ENCODE data around the gene ADAMTS16.

Gene ADAMTS16

DNA sequence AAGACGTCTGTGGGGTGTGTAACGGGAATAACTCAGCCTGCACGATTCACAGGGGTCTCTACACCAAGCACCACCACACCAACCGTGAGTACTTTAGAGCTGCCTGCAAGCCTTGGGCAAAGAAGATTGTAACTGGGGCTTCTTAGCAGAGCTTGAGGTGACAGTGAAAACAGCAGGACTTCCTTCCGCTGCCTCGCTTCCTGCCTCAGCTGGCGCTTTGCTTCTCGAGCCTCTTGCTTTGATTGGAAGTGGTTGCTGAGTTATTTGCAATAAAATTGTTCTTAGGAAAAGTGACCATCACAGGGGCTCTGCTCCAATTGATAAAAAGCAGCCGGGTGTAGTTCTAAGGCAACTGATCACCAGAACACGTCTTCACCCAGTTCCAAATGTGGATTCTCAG lies 99.1 kb downstream of the ADAMTS16 start:
- DNase-seq = no peak

DNA sequence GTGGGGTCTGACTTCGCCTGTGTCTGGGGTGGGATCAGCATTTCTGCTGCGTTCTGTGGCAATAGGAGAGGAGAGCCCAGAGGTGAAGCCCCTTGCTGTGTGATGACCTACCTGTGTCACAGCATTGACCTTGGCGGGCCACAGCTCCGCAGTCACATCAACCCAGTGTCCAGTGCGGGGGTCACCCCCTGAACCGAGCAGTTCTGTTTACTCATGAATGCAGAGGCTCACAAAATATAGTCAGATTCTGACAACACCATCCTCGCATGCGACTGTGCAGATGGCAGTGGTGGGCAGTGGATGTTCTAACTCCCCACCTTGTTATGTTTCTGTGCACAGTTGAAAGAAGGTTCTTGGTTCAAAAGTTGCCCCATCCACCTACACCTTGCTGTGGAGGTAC lies 100.1 kb downstream of the ADAMTS16 start:
- DNase-seq = no peak

DNA sequence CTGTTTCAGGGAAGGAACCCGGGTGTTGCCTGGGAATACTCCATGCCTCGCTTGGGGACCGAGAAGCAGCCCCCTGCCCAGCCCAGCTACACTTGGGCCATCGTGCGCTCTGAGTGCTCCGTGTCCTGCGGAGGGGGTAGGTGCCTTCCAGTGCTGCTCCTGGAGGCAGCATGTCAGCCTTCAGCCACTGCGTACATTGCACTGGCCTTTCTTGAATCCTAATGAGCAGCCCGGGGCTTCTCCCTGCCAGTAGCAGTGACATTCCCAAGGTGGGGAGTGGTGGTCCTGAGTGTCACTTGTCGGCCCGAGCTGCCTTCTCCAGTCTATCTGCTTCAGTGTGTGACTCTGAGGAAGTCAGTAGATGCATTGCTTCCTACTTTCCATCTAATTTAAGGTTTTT lies 101.9 kb downstream of the ADAMTS16 start:
- DNase-seq = no peak

DNA sequence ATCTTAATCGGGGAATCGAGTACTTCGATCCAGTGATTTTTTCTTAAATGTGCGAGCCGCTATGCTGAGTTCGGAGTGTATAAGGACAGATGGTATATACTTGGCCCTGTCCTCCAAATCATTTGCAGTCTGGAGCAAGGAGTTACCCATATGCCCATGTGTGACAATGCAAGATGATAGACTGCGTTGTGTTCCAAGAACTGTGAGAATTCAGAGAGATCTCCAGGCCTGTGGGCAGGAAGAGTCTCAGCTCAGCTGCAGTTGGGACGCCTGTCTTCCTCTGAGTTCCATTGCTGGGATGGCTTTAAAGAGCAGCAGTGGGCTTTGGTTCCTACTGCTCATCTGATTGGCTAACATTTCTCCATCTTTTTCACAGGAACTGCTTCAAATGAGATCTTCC lies 106.6 kb downstream of the ADAMTS16 start:
- DNase-seq = no peak

DNA sequence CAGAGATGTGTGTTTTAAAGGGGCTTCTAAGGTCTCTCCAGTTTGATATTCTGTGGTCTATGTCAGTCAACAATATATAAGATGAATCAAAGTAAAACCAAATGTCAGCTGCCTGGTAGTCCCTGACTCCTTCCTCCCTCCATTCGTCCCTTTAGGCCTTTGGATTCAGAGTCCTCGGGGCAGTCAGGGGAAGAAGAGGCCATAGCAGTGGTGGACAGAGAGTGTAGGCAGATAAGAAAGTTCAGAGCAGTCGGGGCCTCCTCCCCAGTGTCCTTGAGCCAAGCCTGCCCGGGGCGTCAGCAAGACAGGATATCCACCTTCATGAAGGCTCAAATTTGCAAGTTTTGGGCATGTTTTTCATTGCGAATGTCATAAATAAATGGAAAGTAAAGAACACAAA lies 110.6 kb downstream of the ADAMTS16 start:
- no peak for DNase-seq

DNA sequence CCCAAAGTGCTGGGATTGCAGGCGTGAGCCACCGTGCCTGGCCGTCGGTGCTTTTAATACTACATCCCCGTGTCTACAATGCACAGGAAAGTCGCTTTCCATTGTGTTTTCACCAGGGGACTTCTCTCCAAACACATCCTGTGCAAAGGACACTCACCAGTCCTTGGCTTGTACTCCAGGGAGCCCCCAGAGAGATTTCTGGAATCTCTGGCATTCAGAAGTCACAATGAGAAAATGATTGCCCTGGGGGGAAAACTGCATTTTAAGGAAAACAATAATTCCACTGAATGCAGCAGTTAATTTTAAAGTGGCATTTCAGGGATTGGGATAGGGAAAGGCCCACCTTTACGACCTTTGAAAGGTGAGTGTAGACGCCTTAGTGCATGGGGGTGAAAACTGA lies 112.0 kb downstream of the ADAMTS16 start:
- no peak for DNase-seq

DNA sequence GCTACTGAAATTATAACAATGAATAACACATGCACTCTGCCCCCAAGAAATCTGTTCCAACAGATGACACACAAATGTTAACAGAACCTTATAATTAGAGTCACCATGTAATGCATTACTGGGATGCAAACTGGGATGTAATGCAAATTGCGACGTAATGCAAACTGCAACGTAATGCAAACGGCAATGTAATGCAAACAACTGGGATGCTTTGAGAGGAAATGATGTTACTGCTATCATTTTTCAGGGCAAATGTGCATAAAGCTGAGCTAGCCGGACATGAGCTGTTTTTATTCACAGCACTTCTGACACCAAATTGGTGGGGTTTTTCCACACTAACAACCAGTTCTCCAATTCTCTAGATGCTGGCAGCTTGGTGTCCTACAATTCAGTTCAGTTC lies 117.2 kb downstream of the ADAMTS16 start:
- no peak for DNase-seq

DNA sequence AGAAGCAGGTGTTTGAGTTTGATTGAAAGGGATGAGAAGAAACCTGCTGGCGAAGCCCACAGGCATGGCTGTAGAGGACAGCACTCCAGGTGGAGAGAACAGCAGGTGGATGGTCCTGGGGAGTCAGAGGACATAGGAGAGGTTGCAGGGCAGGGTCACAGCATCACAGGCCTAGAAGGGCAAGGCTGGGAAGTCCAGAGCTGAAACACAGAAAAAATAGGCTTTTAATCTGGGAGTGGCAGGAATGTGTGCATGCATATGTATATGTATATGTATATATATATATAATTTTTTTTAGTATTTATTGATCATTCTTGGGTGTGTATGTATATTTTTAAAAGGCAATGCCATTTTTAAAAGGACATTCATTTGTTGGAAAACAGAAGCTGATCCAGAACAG lies 118.4 kb downstream of the ADAMTS16 start:
- no peak for DNase-seq

DNA sequence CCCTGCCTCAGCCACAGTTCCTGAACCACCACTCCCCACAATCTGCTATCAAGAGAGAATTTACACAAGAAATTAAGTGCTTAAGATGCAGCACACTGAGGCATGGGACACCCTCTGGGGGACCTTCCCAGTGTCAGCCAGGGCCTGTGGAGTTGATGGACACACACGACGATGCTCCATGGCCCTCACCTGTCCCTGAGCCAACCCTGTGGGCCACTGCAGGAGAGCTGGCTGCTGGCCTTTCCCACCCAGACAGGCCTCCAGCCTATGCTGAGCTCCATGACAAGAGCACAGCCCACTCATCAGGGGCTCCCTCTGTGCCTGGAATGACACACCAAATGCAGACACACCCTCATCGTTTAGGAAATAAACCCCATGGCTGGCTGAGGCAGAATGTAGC lies 124.6 kb downstream of the ADAMTS16 start:
- no peak for DNase-seq

DNA sequence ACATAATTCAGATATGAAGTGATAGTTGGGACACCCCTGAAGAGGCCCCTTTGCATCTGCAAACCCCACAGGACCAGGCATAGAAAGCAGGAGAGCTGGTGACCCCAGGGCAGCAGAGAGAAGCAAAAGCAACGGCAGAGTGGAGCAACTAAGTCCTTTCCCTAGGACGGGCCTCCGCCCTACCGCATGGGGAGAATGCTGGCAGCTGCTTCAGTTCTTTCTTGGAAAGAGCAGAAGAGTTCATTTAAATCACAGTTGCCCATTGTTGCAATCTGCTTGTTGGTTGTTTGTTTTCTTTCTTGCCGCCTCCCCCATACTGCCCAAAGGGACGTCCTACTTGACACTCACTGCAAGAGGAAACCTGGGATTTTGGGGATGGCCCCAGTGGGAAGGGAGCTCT lies 126.2 kb downstream of the ADAMTS16 start:
- DNase-seq = no peak

DNA sequence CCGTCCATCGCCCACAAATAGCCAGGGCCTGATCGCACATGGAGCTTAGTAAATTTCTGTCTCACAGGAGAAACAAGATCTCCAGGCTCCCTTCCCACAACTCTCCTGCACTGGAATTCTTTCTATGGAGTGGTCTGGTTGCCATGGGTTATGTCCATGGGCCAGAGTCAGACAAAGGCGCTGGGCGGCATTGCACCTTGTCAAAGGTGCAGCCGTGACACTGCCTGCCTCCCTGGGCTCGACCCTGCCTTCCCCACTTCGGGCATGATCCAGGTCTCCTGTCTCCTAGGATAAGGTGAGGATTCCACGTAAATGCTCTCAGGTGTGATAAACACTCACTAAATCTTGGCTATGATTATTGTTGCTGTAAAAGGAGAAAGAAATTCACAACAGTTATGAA lies 130.0 kb downstream of the ADAMTS16 start:
- DNase-seq = no peak

DNA sequence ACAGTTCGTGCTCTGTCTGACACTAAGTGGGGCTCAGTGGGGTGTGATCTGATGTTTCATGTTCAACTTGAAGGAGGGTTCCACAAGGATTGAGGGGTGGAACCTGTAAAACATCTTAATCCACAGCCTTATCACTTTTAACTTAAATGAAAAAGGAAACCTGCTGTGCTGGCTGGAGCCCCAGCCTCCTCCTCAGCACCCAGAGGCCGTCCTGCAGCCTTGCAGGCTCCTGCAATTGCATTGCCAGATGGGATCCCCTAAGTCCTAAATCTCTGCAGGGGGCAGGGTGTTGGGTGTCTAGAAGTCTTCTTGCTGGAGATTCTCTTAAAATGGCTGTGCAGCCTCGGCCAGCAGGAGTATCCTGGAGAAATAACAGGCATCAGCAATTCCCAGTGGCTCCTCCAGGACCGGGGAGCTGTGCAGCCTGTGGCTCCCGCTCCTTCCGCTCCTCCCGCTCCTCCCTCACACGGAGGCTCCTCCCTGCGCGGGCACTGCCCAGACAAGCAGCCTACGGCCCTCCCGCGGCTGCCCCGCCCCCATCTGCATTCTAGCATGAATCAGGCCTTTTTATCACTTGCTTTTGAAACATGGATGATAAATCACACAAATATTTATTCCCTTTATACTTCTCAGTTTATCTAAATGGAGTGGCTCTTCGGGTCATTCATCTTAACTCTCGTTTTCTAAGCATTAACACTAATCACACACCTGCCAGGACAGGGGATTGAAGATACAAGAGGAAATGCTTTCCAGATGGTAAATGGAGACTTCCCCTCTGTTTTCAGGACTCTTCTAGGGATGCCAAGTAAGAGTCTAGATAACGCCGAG lies 131.0 kb downstream of the ADAMTS16 start:
- peak; percentile 43 for DNase-seq

DNA sequence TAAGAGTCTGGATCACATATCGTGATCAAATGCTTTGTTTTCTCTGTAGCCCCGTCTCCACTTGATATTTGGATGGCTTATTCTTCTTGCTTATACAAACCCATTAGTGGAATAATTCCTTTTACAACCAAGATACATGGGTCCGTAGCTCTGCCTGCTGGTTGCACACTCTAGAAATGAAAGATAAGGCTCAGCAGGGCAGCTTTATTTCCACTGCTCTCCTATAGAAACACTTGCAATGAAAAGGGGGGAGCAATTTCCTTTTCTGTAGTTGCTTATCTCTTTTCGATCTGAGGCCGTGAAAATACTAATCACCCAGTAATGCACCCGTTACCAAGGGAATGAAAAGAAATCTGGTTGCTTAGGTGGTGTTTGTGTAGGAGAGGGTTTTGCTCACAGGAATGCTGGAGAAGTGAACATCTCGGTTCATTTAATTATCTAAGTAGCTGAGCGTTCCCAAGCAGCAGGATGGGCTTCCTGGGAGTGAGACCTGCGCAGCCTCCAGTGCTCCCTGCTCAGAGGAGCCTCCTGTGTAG lies 131.7 kb downstream of the ADAMTS16 start:
- no peak for DNase-seq

DNA sequence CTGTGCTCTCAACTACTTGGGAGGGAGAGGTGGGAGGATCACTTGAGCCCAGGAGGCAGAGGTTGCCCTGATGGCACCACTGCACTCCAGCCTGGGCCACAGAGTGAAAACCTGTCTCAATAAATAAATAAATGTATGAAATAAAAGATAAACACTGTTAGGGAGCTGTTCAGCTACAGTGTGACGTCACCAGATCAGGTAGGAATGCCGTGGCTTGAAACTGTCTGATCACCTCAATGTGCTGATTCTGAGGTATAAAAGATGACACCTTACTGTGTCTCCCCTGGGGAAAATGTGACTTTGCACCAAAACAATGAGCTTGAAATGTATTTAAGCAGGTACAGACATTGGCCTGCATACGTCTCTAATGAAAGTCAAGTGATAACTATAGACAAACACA lies 133.3 kb downstream of the ADAMTS16 start:
- DNase-seq = no peak

DNA sequence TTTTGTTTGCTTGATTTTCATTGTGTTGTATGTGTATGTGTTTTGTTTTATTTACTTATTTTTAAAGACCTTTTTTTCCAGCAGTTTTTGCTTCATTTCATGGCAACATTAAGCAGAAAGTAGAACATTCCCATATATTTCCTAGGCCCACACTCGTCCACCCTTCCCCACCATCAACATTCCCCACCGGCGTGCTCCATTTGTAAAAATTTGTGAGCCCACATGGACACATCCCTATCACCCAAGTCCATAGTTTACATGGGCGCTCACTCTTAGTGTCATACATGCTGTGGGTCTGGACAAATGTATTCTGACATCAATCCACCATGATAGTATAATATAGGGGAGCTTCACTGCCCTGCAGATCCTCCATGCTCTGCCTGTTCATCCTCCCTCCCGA lies 133.8 kb downstream of the ADAMTS16 start:
- DNase-seq = no peak

DNA sequence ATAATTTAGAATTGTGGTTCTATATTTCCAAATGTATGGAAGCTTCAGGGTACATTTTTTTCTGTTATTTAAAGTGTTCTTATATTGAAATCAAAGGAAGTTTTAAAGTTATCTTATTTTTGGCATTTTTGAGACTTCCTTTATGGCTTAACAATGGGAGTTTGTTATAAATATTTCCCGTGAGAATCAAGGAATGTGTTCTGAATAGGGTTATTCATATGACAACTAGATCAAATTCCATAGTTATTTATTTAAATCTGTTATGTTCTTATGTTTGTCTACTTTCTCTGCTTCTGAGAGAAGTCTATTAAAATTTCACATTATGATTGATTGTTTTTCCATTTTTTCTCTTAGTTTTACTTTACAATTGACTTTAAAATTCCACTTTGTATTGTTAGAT lies 135.1 kb downstream of the ADAMTS16 start:
- no peak for DNase-seq

DNA sequence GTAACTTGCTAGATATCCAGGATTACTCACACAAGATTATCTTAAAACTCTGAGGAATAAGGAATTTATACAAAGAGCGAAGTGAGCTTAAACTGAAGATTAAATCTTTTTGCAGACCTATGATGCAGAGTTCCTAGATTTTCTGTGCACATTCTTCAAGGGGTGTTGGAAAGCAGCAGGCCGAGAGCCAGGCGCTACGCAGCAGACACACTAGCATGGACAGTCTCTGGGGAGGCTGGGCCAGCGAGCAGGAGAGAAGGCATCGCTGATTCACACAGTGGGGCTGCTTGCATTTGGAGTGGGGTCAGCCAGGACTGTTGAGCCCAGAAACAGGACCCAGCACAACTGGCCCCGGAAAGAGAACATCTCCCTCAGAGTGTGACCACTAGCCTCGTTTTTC lies 136.3 kb downstream of the ADAMTS16 start:
- DNase-seq = no peak

DNA sequence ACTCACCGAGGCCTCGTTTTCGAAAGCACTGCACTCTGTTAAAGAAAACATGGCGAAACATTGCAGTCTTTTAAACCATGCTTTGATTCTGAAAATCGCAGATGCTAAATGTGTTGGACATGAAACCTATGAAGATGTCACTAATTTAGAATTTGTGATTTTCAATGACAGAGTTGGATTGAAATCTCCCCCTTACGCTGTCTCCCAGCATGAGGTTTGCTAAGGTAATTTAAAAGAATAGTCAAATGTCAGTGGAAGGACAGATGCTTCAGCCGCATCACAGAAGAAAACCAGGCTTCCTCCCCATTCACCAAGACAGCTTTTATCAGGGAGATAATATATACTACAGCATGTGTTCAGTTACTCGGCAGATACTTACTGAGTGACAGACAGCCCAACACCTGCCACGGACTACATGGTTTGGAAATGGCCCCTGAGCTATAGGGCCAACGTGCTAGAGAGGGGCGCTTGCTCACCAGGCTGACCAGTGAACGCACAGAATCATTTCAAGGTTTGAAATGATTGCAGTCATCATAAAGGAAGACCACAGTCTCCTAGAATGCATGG lies 136.9 kb downstream of the ADAMTS16 start:
- no peak for DNase-seq

DNA sequence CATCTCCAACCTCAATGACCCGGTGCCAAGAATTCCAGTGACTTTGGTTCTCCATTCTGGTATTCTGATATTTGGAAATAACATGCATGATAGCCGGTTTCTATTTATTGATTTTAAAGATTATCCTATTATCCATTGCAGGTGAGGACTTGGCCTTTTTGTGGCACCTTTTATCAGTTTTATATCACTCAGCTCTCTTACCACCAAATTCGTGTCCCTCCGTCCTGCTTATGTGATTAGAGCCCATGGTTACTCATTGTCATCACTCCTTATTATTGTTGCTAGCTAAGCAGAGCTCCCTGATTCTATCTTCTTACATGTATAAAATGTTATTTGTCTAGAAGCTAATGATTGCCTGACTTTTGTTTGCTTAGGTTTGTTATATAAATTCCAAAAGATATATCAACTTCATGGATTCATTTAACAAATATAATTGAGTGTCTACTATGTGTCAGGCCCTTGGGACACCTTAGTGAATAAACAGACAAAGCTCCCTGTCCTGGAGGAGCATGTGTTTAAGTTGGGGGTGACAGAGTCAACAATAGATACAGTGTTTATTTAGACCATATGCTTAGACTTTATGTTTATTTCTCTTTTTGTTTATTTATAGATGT lies 138.2 kb downstream of the ADAMTS16 start:
- no peak for DNase-seq

DNA sequence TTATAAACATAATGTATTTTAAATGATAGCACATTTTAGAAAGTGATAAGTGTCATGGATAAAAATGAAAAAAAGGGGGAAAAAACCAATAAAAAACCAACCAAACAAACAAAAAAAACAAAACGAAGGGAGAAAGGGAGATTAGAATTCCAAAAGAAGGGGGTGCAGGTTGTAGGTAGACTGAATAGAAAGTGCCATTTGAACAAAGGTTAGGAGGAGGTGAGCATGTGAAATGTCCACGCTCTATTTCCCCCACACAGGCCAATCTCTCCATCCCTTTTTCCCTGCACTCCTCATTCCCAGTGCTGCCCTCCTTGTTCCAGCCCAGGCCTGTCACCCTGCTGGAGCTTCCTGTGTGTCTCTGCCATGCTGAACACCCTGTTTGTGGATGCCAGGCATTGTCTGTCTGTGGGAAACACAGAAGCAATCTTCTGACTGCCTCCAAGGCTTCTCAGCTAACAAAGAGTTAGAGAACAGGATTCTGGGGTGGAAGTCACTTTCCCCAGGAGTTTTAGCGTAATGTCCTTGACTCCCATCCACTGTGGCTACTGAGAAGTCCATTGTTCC lies 138.8 kb downstream of the ADAMTS16 start:
- no peak for DNase-seq

DNA sequence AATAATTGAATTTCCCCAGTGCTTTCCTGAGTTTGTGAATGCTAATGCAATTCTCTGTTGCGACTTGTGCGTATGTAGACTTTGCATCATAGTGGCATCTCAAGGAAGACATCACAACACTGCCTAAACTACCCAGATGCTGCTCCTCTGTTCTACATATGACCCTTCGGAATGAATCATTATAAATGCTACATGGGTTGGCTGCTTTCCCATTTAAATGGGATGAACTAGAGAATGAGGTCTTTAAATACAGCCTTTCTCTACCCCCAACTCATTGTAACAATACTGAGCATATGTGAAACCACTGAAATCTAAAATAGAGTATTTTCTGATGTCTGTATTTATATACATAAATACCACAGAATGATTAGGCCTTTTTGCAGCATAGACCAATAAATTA lies 145.8 kb downstream of the ADAMTS16 start:
- no peak for DNase-seq

DNA sequence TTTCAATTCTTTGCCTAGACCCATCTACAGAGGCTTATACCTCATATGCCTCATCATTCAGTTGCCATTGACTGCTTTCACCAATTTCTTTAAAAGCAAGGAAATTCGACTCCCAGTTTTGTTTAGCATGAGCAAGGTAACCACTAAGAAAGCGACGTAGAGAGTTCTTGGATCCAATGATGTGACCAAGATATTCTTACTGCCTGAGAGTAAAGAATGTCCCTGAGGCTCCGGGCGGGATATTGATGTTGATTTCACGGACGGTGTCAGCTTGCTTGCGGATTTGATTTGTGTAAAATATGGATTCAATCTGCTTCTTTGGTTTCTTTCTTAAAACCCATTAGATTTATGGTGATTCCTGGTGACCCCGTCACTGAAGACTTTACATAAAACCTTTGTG lies 147.3 kb downstream of the ADAMTS16 start:
- no peak for DNase-seq

DNA sequence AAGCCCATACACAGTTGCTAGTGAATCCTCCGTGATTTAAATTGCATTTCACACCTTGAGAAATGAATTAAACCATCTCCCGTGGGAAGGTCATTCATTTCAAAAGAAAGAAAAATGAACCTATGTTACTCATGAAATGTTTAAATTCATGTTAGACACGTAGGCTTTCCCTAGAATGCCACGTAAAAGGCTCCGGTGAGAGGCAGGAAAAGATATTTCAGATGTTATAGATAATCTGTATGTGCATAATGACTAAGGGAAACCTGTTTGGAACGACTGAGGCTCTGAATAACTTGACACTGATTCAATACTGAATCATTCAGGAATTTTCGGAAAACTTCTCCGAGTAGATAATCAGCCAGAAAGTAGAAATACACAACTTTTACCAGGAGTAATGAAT lies 148.1 kb downstream of the ADAMTS16 start:
- DNase-seq = no peak

DNA sequence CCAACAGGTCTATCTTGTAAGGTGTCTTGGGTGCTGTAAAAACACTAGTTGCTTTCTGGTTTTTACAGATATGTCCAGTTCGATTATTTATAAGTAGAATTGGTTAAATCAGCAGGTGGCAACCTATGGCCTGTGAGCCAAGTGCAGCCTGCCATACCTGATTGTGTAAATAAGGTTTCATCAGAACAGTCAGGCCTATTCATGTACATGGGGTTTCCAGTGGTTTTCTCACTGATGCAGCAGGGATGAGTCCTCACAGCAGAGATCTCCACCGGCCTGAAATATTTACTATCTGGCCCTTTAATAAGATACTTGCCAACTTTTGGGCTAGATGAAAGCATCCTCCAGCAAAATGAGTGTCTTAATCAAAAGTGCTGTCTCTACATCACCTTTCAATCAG lies 149.4 kb downstream of the ADAMTS16 start:
- no peak for DNase-seq
